Cortex of kidney (tissue), 1 donor: ENCODE data around the gene SRPK2.
"Not testable (repeated sequence)": the region's sequence is repeated elsewhere in the genome, so short reads cannot be mapped to it uniquely, and the experiment has no call there.

Source experiments
- DNase-seq: peaks from one replicate; lab custom pipeline; 2025; lab: John Stamatoyannopoulos, UW

Gene SRPK2

GRCh38 chr7:105339404-105340323 lies 49.1 kb downstream of the SRPK2 start:
- no peak for DNase-seq

DNA sequence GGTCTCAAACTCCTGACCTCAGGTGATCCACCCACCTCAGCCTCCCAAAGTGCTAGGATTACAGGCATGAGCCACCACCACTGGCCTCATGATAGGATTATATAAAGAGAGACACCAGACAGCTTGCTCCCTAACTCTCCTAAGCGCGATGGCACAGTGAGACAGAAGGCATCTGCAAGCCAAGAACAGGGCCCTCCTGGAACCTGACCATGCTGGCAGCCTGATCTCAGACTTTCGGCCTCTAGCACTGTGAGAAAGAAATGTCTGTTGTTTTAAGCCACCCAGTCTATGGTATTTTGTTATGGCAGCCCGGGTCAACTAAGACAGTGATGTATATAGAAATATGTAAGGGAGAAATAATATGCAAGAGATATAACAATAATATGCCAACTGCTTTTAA lies 51.2 kb downstream of the SRPK2 start:
- no peak for DNase-seq

- no peak for DNase-seq
Observed at GRCh38 chr7:105336009-105336408, 52.7 kb downstream of the SRPK2 start.

DNA sequence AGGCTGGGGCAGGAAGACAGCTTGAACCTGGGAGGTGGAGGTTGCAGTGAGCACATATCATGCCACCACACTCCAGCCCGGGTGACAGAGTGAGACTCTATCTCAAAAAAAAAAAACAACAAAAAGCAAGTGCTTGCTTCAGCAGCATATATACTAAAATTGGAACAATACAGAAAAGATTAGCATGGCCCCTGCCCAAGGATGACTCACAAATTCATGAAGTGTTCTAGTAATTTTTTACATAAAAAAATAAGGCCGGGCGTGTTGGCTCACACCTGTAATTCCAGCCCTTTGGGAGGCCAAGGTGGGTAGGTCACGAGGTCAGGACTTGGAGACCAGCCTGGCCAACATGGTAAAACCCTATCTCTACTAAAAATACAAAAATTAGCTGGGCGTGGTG lies 56.1 kb downstream of the SRPK2 start:
- DNase-seq, result not testable (repeated sequence)

DNA sequence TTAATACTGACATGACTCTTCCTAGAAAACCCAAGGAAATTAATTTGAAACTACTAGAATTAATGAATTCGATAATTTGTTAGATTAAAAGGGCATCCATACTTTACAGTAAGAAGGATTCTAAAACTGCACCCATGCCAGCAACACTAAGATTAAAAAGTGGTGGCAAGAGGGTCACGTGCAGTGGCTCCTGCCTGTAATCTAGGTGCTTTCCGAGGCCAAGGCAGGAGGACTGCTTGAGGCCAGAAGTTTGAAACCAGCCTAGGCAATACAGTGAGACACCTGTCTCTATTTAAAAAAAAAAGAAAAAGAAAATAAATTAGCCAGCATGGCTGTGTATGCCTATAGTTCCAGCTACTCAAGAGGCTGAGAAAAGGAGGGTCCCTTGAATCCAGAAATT lies 58.2 kb downstream of the SRPK2 start:
- DNase-seq, result no peak

GRCh38 chr7:105327201-105327600 lies 61.5 kb downstream of the SRPK2 start:
- no peak for DNase-seq

DNA sequence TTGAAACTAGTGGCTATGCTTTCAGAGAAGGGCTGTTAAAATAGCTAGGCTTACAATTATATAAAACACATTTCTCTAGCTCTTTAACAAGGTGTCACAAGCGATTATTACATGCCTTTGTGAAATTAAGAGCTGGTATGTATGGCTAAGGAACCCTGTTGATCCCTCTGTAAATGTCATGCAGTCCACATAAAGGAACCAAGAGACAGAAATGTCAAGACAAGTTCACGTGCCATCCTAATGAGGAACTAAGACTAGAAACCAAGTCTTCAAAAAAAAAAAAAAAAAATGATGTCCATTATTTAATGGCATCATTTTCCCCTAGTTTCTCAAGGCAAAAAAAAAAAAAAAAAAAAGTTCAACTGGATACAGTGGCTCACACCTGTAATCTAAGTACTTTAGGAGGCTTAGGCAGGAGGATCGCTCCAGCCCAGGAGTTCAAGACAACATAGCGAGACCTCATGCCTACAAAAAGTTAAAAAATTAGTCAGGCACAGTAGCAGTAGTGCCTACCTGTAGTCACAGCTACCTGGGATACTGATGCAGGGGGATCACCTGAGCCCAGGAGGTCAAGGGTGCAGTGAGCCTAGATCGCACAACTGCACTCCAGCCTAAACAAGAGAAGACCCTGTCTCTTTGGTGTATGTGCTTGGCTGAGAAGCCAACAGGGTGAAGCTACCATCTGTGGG lies 63.4 kb downstream of the SRPK2 start:
- no peak for DNase-seq

- DNase-seq, result not testable (repeated sequence)
Observed at GRCh38 chr7:105324606-105325005, 64.1 kb downstream of the SRPK2 start.

DNA sequence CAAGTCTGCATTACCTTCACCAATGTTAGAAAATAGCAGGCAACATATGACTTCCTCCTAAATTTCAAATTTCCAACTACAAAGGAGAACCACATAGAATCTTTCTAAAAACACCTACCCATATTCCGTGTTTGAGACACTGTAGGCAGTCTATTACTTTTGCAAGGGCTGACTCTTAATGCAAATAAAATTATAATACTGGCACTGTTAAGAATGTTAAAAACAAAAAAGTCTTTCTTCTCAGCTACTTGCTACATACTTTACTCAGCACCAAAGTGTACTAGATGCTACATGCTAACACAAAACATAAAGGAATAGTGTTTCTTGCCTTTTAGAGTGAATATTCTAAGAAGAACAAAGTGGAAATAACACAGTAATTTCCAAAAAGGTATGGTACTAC lies 65.4 kb downstream of the SRPK2 start:
- DNase-seq, result no peak

DNA sequence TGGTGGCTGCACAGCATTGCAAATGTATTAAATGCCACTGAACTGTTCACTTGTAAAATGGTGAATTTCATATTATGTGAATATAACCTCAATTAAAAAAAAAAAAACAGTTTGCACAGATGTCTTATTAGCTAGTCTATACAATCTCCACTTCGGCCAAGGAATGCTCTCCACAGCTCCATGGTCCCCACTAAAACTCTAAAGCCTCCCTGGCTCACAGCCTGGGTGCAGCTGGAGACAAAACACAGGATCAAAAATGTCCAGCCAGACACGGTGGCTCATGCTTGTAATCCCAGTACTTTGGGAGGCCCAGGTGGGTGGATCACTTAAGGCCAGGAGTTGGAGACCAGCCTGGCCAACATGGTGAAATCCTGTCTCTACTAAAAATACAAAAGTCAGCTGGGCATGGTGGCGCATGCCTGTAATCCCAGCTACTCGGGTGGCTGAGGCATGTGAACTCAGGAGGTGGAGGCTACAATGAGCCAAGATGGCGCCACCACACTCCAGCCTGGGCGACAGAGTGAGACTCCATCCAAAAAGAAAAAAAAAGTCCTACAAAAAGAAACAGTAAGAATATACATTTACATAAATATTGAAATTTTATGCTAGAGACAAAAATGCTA lies 66.0 kb downstream of the SRPK2 start:
- DNase-seq, result no peak

DNA sequence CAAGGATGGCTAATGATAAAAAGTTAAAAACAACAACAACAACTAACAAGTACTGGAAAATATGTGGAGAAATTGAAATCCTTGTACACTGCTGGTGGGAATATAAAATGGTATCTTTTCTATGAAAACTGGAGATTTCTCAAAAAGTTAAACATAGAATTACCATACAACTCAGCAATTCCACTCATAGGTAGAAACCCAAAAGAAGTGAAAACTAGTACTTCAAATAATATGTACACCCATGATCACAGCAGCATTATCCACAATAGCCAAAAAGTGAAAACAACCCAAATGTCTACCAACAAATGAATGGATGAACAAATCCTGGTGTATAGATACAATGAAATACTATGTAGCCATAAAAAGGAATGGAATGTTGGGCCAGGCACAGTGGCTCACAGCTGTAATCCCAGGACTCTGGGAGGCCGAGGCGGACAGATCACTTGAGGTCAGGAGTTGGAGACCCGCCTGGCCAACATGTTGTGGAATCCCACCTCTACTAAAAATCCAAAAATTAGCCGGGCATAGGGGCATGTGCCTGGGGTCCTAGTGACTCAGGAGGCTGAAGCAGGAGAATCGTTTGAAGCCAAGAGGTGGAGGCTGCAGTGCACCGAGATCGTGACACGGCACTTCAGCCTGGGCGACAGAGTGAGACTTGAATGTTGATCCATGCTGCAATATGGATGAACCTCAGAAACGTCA lies 66.8 kb downstream of the SRPK2 start:
- DNase-seq, result no peak

DNA sequence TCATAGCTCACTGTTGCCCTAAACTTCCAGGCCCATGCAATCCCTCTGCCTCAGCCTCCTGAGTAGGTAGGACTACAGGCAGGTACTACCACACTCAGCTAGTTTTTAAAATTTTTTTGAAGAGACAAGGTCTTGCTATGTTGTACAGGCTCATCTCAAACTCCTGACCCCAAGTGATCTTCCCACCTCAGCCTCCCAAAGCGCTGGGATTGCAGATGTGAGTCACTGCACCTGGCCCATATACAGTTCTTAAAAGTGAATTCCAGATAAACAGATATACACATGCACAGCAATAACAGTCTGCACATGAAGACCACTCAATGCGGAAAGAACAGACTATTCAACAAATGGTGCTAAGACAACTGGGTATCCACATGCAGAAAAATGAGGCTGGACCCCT lies 67.8 kb downstream of the SRPK2 start:
- DNase-seq, result no peak

DNA sequence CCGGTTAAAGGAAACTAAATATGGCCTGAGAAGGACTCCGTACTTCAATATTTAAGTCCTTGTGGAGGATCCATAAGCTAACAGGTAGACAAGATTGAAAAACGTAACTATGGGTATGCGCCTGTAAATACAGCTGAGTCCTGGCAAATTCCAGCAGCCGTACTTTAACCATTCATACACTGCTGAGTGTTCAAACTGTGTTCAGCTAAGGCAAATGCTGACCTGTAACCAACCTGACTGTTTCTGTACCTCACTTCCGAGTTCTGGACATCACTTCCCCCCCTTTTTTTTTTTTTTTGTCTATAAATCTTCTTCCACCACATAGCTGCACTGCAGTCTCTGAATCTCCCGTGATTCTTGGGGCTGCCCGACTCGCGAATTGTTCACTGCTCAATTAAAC lies 69.1 kb downstream of the SRPK2 start:
- no peak for DNase-seq

GRCh38 chr7:105316578-105317344 lies 72.0 kb downstream of the SRPK2 start:
- DNase-seq, result no peak

GRCh38 chr7:105315357-105315756 lies 73.4 kb downstream of the SRPK2 start:
- no peak for DNase-seq

- DNase-seq, result no peak
Observed at GRCh38 chr7:105309235-105310169, 79.2 kb downstream of the SRPK2 start.

DNA sequence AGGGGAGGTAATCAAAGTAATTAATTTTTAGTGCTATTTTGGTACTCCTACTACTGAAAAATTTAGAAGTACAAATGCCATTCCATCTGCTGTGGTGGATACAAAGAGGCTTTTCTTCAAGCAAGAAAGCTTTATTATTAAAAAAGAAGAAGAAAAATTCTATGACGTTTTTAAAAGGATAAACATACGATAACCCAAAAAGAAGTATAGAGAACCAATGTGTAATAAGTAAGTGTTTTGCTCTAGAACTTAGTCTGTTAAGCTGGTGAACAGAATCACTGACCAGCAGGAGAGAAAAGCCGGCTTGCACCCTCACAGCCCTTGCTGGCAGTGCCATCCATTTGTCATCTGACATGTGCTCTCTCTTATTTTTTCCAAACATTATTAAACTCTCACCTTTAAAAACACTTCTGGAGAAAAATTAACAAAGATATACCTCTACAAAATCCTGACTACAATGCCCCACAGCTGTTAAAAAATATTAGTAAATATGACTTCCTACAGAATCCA lies 81.5 kb downstream of the SRPK2 start:
- no peak for DNase-seq

- no peak for DNase-seq
Observed at GRCh38 chr7:105306298-105306748, 82.4 kb downstream of the SRPK2 start.

DNA sequence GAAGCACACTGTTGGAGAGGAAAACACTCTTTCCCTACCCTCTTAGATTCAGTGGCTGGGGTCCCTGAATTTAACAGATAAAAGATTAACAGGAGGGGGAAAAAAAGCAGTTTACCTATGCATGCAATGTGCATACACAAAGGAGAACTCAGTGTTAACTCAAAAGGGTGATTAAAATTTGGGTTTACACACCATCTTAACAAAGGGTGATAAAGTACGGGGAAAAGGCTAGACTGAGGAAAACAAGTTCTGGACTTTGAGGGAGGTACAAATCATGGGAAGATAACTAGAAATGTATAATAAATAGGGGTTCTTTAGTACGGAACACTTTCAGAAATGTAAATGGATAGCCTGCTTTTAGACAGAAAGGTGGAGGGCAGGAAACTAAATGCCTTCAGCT lies 83.1 kb downstream of the SRPK2 start:
- no peak for DNase-seq
